Activated CD4-positive, CD25-positive, alpha-beta regulatory T cell treated with anti-CD3 and anti-CD28 coated beads, Interleukin-2, amount 50 U/mL, for 16 hours (primary cell): ENCODE data around the gene MYO1D.
"Not testable (repeated sequence)": the region's sequence is repeated elsewhere in the genome, so short reads cannot be mapped to it uniquely, and the experiment has no call there.

Source experiments
- DNase-seq: peaks from one replicate; pipeline ENCODE4 v3.0.0-alpha.2; 2020; ENCODE audit warnings: low read depth, low spot score

The MYO1D gene

GRCh38 chr17:32732296-32732642 lies 144.7 kb downstream of the MYO1D start:
- no peak for DNase-seq

GRCh38 chr17:32731556-32732295 lies 145.2 kb downstream of the MYO1D start:
- no peak for DNase-seq

GRCh38 chr17:32727681-32728080 lies 149.2 kb downstream of the MYO1D start:
- DNase-seq: no peak

- DNase-seq: no peak
Observed at GRCh38 chr17:32725697-32726096, 151.2 kb downstream of the MYO1D start.

GRCh38 chr17:32723310-32723955 lies 153.5 kb downstream of the MYO1D start:
- no peak for DNase-seq

DNA sequence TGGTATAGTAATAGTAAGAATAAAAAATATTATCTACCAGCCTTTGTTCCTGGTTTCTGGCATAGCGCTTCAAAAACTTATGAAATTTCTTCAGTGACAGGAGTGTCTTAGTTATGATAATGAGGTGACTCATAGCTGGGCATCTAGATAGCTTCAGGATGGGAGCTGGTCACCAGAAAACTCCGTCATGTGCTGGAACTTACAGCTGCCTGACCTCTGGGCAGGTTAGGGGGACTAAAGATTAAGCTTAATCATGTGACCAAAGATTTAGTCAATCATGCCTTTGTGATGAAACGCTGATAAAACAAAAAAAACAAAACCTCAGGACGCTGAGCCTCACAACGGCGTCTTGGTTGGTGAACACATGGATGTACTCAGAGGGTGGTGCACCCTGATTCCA lies 154.2 kb downstream of the MYO1D start:
- no peak for DNase-seq

GRCh38 chr17:32720671-32721070 lies 156.3 kb downstream of the MYO1D start:
- DNase-seq: no peak

DNA sequence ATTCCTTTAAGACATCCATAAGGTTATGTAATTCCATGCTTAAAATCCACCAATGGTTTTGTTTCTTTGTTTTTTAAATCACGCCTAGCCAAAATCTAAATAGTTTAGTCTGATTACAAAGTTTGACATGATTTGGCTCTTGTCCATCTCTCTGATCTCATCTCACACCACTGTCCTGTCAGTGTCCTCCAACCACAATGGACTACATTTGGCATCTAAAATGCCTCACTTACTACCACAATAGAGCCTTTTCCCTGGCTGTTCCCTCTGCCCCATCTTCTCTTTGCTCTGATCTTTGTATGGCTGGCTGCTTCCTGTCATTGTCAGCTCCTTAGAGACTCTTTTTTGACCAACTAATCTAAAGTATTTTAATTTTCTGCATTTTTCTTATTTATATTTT lies 157.2 kb downstream of the MYO1D start:
- no peak for DNase-seq

DNA sequence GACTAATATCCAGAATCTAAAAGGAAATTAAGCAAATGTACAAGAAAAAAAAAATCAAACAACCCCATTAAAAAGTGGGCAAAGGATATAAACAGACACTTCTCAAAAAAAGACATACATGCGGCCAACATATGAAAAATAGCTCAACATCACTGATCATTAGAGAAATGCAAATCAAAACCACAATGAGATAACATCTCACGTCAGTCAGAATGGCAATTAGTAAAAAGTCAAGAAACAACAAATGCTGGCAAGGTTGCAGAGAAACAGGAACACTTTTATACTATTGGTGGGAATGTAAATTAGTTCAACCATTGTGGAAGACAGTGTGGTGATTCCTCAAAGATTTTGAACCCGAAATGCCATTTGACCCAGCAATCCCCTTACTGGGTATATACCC lies 162.0 kb downstream of the MYO1D start:
- DNase-seq: not testable (repeated sequence)

DNA sequence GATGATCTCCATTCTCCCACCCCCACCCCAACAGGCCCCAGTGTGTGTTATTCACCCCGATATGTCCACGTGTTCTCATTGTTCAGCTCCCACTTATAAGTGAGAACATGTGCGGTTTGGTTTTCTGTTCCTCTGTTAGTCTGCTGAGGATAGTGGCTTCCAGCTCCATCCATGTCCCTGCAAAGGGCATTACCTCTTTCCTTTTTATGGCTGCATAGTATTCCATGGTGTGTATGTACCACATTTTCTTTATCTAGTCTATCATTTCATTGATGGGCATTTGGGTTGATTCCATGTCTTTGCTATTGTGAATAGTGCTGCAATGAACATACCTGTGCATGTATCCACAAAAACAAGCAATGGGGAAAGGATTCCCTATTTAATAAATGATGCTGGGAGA lies 162.7 kb downstream of the MYO1D start:
- DNase-seq: not testable (repeated sequence)

DNA sequence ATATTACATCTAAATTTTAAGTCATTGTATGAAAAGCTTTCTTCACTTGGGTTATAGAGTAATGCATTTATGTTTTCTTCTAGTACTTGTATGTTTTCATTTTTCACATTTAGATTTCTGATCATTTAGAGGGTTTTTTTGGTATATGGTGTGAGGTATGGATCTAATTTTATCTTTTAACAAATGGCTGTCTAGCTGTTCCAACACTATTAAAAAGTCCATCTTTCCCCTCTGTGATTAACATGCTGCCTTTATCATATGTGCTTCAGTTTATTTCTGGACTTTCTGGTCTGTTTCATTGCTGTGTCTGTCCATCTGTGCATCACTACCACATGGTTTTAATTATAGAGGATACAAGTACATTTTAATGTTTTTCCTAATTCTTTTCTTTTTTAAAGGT lies 163.8 kb downstream of the MYO1D start:
- no peak for DNase-seq

DNA sequence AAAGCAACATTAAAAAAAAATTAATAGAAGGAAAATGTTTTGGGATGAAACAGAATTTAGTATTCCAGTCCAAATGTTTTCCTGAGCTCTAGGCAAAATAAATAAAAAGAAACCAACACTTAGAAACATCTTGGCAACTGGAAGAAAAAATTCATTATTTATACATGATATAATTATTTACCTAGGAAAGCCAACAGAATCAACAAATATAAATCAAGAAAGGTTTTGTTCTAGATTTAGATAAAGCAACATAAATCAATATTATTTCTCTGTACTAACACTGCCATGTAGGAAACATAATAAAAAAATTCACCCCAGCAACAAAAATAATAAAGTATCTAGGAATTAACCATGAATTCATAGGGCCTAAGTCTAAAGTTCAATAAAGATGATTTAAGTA lies 167.4 kb downstream of the MYO1D start:
- DNase-seq: no peak

- DNase-seq: no peak
Observed at GRCh38 chr17:32701871-32702270, 175.1 kb downstream of the MYO1D start.

DNA sequence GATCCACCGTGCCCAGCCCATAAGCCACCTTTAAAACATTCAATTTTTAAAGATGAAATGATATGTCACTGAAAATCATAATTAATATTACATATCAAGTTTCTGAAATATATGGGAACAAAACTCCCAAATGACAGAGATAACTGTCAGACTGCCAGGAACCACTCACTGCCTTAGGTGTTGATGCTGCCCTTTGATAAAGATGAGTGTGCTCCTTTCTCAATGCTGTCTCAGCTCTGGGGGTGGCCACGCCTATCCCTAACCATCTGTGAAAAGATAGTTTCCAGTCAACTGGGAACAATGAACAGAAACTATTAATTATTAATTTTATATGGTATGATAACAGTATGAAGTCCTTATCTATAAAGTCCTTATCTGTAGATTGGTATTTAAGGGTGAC lies 177.7 kb downstream of the MYO1D start:
- no peak for DNase-seq

DNA sequence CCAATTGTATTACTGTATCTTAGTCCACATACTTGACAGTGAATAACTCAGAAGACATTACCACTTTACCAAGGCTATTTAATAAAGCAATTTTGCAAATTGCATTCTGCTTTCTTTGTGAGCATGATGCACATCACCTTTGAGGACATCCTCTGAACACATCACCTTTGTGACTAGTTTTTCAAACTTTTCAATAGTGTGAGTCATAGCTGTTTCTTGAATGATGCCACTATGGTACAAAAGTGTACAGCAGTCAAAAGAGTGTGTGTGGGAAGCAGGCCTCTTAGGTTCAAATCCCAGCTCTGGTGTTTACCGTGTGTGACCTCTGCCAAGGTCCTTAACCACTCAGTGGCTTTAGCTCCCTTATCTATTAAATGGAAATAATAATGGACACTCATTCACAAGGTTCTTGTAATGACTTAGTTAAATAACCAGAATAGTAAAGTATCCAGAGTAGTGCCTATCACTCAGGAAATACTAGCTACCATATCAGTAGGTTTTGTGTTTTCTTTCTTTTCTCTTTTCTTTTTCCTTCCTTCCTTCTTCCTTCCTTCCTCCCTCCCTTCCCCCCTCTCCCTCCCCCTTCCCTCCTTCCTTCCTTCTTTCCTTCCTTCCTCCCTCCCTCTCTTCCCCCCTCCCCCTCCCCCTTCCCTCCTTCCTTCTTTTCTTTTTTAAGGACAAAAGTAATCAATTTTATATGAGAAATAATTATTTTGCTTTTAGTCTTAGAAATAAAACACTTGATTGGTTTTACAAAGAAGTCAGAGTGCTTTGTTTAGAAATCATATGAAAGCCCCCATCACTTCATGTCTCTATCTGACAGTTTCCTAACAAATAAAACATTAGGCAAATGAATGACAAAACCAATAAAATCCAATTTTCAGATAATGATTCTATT lies 178.9 kb downstream of the MYO1D start:
- no peak for DNase-seq

GRCh38 chr17:32696426-32696825 lies 180.5 kb downstream of the MYO1D start:
- DNase-seq: no peak

- no peak for DNase-seq
Observed at GRCh38 chr17:32695864-32696263, 181.1 kb downstream of the MYO1D start.

DNA sequence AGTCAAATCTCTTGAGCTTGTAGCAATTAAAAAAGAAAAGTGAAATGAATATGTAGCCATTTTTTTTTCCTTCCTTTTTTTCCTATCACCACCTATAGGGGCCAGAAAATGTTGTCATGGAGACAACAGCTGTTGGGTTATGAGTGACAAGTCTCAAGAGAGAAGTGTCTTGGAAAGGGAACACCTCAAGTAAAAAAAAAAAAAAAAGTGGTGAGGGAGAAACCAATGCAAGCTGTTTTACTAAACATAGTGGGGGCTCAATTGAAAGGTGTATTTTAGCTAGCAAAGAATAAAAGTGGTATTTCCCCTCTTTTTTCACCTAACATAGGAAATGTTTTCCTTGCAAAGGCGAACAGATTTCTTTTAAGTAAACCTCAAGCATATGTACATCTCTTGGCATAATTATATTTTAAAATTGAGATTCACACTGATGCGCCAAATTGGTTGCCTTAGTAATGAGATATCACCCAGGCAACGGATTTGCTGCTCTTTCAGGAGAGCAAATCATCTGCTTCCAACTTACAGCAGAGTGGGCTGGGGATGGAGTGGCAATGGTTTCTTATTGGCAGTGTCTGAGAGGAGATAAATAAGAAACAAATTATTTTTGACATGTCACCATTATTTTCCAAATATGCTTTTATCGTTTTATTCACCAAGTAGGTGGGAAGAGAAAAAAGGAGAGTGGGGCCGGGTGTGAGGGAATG lies 183.6 kb downstream of the MYO1D start:
- no peak for DNase-seq

DNA sequence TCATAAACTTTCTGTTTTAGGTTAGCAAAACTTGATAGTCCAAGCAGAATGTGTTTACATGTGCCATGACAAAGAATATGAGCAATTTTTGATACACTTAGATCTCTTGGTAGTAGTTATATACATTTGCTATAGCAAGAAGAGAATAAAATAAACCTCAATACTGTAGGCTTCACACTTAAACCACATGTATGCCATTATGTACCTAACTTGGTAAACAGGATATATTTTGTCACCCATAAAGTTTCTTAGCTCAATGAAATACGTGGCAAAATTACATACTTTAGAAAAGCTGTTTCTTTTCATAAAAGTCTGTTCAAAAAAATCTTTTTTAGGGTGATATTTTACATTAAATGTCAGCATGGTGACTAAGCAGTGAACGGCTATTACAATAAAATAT lies 184.7 kb downstream of the MYO1D start:
- DNase-seq: no peak

- DNase-seq: no peak
Observed at GRCh38 chr17:32689348-32689747, 187.6 kb downstream of the MYO1D start.

DNA sequence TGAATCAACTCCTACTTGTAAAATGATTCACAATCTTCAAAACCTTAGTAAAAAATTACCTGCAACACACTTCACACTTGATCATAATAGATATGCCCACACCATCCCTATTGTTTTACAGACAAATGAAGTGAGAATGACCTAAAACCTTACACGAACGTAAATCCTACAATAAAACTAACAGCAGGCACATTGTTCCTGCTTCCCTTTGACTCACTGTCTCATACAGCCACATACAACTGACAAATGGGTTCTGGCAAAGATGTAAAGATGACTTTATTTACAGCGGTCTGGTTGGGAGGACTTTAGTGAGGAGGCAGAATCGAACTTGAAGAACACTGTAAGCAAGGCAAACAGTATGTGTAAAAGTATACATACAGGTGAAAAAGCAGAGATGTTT lies 188.7 kb downstream of the MYO1D start:
- DNase-seq: no peak
